Smooth muscle cell (in vitro differentiated cells): ENCODE results near the gene CCDC138. TPM values are rescaled to one million over a fixed set of nuclear protein-coding genes. Genes with fewer than 3 reads are reported as not detected.

Experiments
- DNase-seq: peaks from one replicate; lab custom pipeline; 2025; ENCODE audit not compliant: unreplicated experiment; lab: John Stamatoyannopoulos, UW
- H2AFZ ChIP-seq: fragments of 200-600 bp; sonication (generic); 2 replicates; pipeline ENCODE4 v1.6.0; 2016; ENCODE audit warnings: antibody characterized with exemption, low read depth, mild to moderate bottlenecking
- H3F3A ChIP-seq: fragments of 200-600 bp; sonication (generic); 2 replicates; pipeline ENCODE4 v1.6.0; 2017; ENCODE audit warnings: antibody characterized with exemption, low read depth
- H3K27ac ChIP-seq: fragments of 200-600 bp; sonication (generic); 2 replicates; pipeline ENCODE4 v1.5.1; 2016; ENCODE audit warnings: low read depth, mild to moderate bottlenecking
- H3K27me3 ChIP-seq: fragments of 200-600 bp; sonication (generic); 2 replicates; pipeline ENCODE4 v1.6.1; 2016; ENCODE audit warnings: low read depth, mild to moderate bottlenecking
- H3K36me3 ChIP-seq: fragments of 200-600 bp; sonication (generic); 2 replicates; pipeline ENCODE4 v1.5.1; 2016; ENCODE audit warnings: low read depth
- H3K4me1 ChIP-seq: fragments of 200-600 bp; sonication (generic); 2 replicates; pipeline ENCODE4 v1.5.1; 2016; ENCODE audit warnings: low read depth
- H3K4me2 ChIP-seq: fragments of 200-600 bp; sonication (generic); 2 replicates; pipeline ENCODE4 v1.6.0; 2016; ENCODE audit warnings: mild to moderate bottlenecking
- H3K4me3 ChIP-seq: fragments of 200-600 bp; sonication (generic); 2 replicates; pipeline ENCODE4 v1.5.1; 2016; ENCODE audit warnings: mild to moderate bottlenecking
- H3K79me2 ChIP-seq: fragments of 200-600 bp; sonication (generic); 2 replicates; pipeline ENCODE4 v1.6.0; 2016; ENCODE audit warnings: low read depth, mild to moderate bottlenecking
- H3K9ac ChIP-seq: fragments of 200-600 bp; sonication (generic); 2 replicates; pipeline ENCODE4 v1.6.0; 2016; ENCODE audit warnings: low read depth
- H3K9me3 ChIP-seq: fragments of 200-600 bp; sonication (generic); replicated peaks from 2 replicates; pipeline ENCODE4 v1.5.1; 2016; ENCODE audit warnings: low read depth
- H4K20me1 ChIP-seq: fragments of 200-600 bp; sonication (generic); 2 replicates; pipeline ENCODE4 v1.6.0; 2016; ENCODE audit warnings: low read depth
- WGBS: methylation state at CpG from one replicate; pipeline ENCODE4 v1.1.7; 2016; ENCODE audit warnings: low lambda C conversion rate; 5-methylcytosine and 5-hydroxymethylcytosine counted together
- polyA plus RNA-seq: library from polyadenylated mRNA; unstranded; fragments of >200 nt; fragmentation: Nextera tagmentation; extraction: Ambion mirVana; gene quantifications from 2 replicates; pipeline ENCODE4 v1.2.1, GENCODE V29; 2016
- total RNA-seq: library from RNA; depleted of rRNA; stranded (reverse); fragments of >200 nt; gene quantifications from 2 replicates; pipeline ENCODE4 v1.2.3, GENCODE V29; 2014
- TF ChIP-seq, protein P1 (sequence below): fragments of 200-600 bp; sonication (generic); IDR thresholded peaks from 2 replicates; pipeline ENCODE4 v1.5.1; 2017; ENCODE audit warnings: borderline replicate concordance, mild to moderate bottlenecking, antibody characterized with exemption; ENCODE audit not compliant: insufficient read depth, poor library complexity, severe bottlenecking

Gene CCDC138
- total and polyA plus RNA-seq, 2 experiments from 2014 or later, result 2.7 to 5.9 TPM

DNA sequence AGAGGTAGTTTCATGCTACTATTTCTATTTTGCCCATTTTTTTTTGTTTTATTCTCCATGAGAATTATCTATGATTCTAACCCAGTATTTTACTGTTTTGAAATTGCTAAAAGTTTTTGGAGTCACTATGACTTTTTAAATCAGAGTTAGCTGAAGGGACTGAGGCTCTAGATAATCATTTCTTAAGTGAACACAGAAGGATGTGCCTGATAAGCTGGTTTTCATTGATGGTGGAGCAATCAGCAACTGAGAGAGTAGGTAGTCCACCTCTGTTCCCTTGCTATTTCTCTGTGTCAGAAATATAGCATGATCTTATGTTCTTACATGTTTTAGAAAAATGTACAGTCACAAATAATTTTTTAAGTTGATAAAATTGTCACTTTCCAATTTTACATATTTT lies 59.4 kb downstream of the CCDC138 start:
- Histone ChIP-seq H2AFZ (no peak overlapping the region), H3K4me1 (no peaks in the 10 kb centered on the region), H3K27me3 (no peaks in the 10 kb centered on the region), H3K4me2 (no peak overlapping the region), H3K9ac (no peak overlapping the region), H3K79me2 (no peaks in the 10 kb centered on the region), H3K27ac (no peak overlapping the region), H3K9me3 (no peaks in the 10 kb centered on the region), H3K36me3 (peaks cover 6% of the 10 kb centered on the region), H4K20me1 (no peaks in the 10 kb centered on the region), H3K4me3 (no peak overlapping the region), H3F3A (no peaks in the 10 kb centered on the region)
- TF ChIP-seq, protein P1, sequence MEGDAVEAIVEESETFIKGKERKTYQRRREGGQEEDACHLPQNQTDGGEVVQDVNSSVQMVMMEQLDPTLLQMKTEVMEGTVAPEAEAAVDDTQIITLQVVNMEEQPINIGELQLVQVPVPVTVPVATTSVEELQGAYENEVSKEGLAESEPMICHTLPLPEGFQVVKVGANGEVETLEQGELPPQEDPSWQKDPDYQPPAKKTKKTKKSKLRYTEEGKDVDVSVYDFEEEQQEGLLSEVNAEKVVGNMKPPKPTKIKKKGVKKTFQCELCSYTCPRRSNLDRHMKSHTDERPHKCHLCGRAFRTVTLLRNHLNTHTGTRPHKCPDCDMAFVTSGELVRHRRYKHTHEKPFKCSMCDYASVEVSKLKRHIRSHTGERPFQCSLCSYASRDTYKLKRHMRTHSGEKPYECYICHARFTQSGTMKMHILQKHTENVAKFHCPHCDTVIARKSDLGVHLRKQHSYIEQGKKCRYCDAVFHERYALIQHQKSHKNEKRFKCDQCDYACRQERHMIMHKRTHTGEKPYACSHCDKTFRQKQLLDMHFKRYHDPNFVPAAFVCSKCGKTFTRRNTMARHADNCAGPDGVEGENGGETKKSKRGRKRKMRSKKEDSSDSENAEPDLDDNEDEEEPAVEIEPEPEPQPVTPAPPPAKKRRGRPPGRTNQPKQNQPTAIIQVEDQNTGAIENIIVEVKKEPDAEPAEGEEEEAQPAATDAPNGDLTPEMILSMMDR, result no peak
- no peak for DNase-seq

DNA sequence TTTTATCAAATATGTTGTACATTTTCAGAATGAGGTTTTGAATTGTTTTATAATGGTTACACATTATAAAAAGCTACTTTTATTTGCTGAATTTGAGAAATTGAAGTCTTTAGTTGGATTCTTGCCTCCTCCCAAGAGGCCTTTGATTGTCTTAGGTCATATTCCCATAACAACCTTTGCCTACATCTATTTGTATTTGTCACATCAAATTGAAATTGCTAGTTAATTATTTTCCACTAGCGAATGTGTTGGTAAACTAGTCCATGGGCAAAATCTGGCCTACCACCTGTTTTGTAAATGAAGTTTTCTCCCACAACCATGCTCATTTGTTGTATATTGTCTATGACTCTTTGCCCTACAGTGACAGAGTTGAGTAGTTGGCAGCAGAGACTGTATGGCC lies 60.4 kb downstream of the CCDC138 start:
- 100% methylated on average over 1 of the region's 1 CpG for WGBS
- TF ChIP-seq, protein P1, result no peak
- no peaks in the 10 kb centered on the region for H3K27me3 ChIP-seq

DNA sequence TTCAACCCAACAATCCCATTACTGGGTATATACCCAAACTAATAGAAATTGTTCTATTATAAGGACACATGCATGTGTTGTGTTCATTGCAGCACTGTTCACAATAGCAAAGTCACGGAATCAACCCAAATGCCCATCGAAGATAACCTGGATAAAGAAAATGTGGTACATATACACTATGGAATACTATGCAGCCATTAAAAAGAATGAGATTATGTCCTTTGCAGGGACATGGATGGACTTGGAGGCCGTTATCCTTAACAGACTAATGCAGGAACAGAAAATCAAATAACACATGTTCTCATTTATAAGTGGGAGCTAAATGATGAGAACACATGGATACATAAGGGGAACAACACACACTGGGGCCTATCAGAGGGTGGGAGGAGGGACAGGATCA lies 65.8 kb downstream of the CCDC138 start:
- TF ChIP-seq, protein P1, result no peak
- Histone ChIP-seq H3K79me2 (no peaks in the 10 kb centered on the region), H3K9me3 (no peaks in the 10 kb centered on the region), H3K27me3 (no peaks in the 10 kb centered on the region), H3K9ac (no peak overlapping the region), H3K36me3 (no peaks in the 10 kb centered on the region), H3K4me1 (no peaks in the 10 kb centered on the region), H3K4me2 (no peak overlapping the region), H3K27ac (no peak overlapping the region), H3K4me3 (no peak overlapping the region), H2AFZ (no peak overlapping the region), H3F3A (no peaks in the 10 kb centered on the region), H4K20me1 (no peaks in the 10 kb centered on the region)
- no peak for DNase-seq
- 98% methylated on average over 3 of the region's 3 CpGs for WGBS

More for the DNA sequence above, 60.4 kb downstream of the CCDC138 start:
- no peaks in the 10 kb centered on the region for H3K9me3 ChIP-seq
- H3K27ac ChIP-seq, result no peak overlapping the region
- no peak overlapping the region for H3K4me2 ChIP-seq
- H3K36me3 ChIP-seq, result no peaks in the 10 kb centered on the region
- no peaks in the 10 kb centered on the region for H4K20me1 ChIP-seq
- no peaks in the 10 kb centered on the region for H3K79me2 ChIP-seq
- DNase-seq, result no peak
- no peak overlapping the region for H2AFZ ChIP-seq
- no peak overlapping the region for H3K9ac ChIP-seq
- no peak overlapping the region for H3K4me3 ChIP-seq
- H3F3A ChIP-seq, result no peaks in the 10 kb centered on the region
- H3K4me1 ChIP-seq, result no peaks in the 10 kb centered on the region

DNA sequence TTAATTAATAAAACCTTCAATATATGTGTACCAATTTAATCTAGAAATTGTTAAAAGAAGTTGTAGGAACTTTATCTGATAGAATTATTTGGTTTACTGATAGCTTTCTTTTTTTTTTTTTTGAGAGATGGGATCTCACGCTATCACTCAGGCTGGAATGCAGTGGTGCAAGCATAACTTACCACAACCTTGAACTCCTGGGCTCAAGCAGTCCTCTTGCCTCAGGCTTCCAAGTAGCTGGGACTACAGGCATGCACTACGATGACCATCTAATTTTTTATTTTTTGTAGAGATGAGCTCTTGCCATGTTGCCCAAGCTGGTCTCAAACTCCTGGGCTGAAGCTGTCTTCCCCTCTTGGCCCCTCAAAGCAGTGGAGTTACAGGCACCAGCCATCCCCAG lies 66.8 kb downstream of the CCDC138 start:
- H3K4me2 ChIP-seq, result no peak overlapping the region
- H3K9ac ChIP-seq, result no peak overlapping the region
- TF ChIP-seq, protein P1, result no peak
- H3F3A ChIP-seq, result no peaks in the 10 kb centered on the region
- no peak for DNase-seq
- H3K4me1 ChIP-seq, result no peaks in the 10 kb centered on the region
- no peak overlapping the region for H3K27ac ChIP-seq
- 62% methylated on average over 2 of the region's 2 CpGs for WGBS
- H3K27me3 ChIP-seq, result no peaks in the 10 kb centered on the region
- H4K20me1 ChIP-seq, result no peaks in the 10 kb centered on the region
- no peaks in the 10 kb centered on the region for H3K79me2 ChIP-seq
- H2AFZ ChIP-seq, result no peak overlapping the region
- no peaks in the 10 kb centered on the region for H3K36me3 ChIP-seq
- no peak overlapping the region for H3K4me3 ChIP-seq
- no peaks in the 10 kb centered on the region for H3K9me3 ChIP-seq
